CD4-positive, alpha-beta T cell treated with Interleukin-1 beta for 1 hour (primary cell): Measurements from ENCODE around the gene IFI44.

Source experiments
- DNase-seq, 2 donors: peaks; one replicate each; pipeline ENCODE4 v3.0.0-alpha.2; 2020 to 2022

Gene IFI44

GRCh38 chr1:78712467-78713051 lies 62.9 kb downstream of the IFI44 start:
- DNase-seq, result no peak

- DNase-seq, result no peak
Observed at GRCh38 chr1:78713297-78713696, 63.7 kb downstream of the IFI44 start.
